ENCODE measurements around the gene IFNG-AS1.

IFNG-AS1 gene

DNA sequence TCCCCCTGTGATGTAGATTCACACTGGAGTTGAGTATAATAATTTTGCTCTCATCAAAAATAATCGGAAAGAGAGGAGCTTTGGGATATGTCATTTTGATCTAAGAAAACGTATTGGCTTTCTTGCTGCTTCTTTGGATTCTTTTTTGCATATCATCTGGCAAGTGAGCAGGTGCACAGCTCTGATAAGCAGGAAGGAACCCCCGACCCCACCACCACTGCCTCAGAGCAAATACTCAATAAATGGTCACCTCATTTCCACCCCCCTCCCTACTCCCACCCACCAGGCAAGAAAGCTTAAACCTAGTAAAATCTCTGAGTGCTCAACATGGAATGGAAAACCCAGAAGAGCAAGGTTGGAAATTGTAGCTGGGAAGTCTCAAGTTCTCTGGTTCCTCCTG, 49.4 kb downstream of the IFNG-AS1 start:
- DNase-seq (ENCODE audit: low read depth): no peak
- TF ChIP-seq, protein P1, sequence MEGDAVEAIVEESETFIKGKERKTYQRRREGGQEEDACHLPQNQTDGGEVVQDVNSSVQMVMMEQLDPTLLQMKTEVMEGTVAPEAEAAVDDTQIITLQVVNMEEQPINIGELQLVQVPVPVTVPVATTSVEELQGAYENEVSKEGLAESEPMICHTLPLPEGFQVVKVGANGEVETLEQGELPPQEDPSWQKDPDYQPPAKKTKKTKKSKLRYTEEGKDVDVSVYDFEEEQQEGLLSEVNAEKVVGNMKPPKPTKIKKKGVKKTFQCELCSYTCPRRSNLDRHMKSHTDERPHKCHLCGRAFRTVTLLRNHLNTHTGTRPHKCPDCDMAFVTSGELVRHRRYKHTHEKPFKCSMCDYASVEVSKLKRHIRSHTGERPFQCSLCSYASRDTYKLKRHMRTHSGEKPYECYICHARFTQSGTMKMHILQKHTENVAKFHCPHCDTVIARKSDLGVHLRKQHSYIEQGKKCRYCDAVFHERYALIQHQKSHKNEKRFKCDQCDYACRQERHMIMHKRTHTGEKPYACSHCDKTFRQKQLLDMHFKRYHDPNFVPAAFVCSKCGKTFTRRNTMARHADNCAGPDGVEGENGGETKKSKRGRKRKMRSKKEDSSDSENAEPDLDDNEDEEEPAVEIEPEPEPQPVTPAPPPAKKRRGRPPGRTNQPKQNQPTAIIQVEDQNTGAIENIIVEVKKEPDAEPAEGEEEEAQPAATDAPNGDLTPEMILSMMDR (IDR thresholded peaks at IDR 0.05; ENCODE audit: insufficient read depth, low read depth, low read length, missing control alignments): no peak

DNA sequence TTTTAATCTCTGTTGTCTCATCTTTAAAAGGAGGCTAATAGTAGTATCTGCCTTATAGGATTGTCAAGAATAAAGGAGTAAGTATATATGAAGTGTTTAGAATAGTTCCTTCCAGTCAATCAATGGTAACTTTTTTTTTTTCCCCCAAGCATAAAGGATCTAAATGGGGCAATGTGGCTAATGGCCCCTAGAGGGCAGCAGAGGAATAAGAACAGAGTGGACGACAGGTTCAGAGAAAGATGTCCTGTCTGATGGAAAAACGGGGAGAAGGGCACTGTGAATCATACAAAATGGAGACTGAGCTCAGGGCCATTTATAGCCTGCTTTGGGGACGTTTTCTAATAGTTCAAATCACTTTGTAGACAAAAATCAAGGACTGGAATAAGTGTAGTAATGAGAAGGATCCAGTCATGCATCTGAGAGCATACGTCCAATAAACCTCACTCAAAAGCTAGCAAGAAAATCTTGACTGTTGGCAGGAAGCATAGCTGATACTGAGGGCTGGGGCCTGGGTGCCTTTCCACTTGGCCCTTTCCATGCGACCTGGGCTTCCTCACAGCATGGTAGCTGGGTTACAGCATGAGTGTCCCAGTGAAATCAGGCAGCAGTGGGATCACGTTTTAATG, 51.3 kb downstream of the IFNG-AS1 start:
- TF ChIP-seq, protein P1 (IDR thresholded peaks at IDR 0.05; ENCODE audit: insufficient read depth, low read depth, low read length, missing control alignments): peak; percentile 84
- H3K4me3 ChIP-seq (ENCODE audit: low read depth, low read length): no peak overlapping the region
- DNase-seq (ENCODE audit: low read depth): peak; percentile 79

More for the DNA sequence above, 49.4 kb downstream of the IFNG-AS1 start:
- no peak overlapping the region for H3K4me3 ChIP-seq (ENCODE audit: low read depth, low read length)

DNA sequence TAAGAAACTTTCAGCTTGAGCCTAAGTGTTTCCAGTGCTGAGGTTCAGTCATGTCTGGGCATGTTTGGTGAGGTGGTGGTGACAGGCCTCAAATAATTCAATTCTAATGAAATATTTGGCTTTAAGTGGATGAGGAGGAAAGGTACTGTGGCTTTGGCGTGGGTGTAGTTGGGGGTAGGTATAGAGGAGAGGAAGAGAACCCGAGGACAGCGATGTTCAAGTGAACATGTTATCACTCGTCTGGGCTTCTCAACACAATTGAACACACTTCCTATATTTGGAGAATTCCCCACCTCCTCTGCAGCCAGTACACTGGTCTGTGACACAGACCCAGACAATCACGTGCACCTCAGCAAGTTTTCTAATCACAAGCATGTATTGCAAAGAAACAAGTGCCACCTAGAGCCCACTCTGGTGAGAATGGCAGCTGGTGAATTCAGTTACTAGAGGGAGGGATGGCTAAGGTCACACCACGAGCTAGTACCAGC, 53.0 kb downstream of the IFNG-AS1 start:
- DNase-seq (ENCODE audit: low read depth): peak; percentile 81
- no peak overlapping the region for H3K4me3 ChIP-seq (ENCODE audit: low read depth, low read length)
- TF ChIP-seq, protein P1 (IDR thresholded peaks at IDR 0.05; ENCODE audit: insufficient read depth, low read depth, low read length, missing control alignments): peak; percentile 29

DNA sequence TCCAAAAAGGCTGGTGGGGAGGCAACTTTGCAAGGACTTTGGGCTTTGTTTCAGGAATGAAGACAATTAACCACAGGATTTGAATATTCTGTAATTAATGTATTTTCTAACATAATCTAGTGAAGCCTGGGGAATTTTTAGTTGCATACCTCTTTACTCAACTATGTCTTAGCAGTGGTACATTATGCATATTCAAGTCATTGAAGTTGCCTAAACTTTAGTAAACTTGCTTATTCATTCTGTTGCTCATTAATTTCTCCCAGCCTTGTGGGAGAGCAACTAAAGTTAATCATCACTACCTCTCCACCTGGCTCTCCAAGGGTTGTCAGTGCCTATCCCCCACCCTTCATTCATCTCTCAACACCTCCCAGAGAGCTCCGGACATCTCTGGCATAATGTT, 54.2 kb downstream of the IFNG-AS1 start:
- H3K4me3 ChIP-seq (ENCODE audit: low read depth, low read length): no peak overlapping the region
- TF ChIP-seq, protein P1 (IDR thresholded peaks at IDR 0.05; ENCODE audit: insufficient read depth, low read depth, low read length, missing control alignments): no peak
- DNase-seq (ENCODE audit: low read depth): no peak

DNA sequence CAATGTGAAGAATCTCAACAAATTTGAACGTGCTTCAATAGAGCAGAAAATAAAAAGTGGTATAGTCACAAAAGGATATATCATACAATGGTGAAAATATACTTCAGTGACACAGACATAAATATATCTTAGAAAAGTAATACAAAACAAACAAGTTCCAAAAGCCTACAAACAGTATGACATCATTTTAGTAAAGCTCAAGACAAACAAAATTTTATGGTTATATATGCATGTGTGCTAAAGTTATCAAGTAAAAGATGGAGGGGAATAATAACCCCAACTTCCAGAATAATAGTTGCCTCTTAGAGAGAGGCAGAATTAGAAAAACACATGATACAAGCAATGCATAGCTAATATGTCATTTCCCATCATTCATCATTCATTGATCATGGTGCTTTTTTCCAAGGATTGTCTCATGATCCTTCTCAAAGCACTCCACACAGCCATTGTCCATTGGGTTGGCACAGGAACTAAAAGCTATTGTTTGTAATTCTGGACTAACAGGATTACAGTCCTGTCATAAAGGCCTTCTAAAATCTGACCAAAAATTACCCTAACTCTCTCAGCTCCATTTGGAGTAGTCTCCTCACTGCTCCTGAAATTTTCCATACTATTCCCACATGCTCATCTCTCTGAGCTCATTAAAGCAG, 59.5 kb downstream of the IFNG-AS1 start:
- no peak for DNase-seq (ENCODE audit: low read depth)
- TF ChIP-seq, protein P1 (IDR thresholded peaks at IDR 0.05; ENCODE audit: insufficient read depth, low read depth, low read length, missing control alignments): no peak
- no peak overlapping the region for H3K4me3 ChIP-seq (ENCODE audit: low read depth, low read length)

DNA sequence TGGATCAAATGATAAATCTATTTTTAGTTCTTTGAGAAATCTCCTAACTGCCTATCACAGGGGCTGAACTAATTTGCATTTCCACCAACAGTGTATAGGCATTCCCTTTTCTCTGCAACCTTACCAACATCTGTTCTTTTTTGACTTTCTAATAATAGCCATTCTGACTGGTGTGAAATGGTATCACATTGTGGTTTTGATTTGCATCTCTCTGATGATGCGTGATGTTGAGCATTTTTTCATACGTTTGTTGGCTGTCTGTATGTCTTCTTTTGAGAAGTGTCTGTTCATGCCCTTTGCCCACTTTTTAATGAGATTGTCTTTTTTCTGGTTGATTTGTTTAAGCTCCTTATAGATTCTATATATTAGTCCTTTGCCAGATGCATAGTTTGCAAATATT, 67.1 kb downstream of the IFNG-AS1 start:
- TF ChIP-seq, protein P1 (IDR thresholded peaks at IDR 0.05; ENCODE audit: insufficient read depth, low read depth, low read length, missing control alignments): no peak
- no peak overlapping the region for H3K4me3 ChIP-seq (ENCODE audit: low read depth, low read length)
- DNase-seq (ENCODE audit: low read depth): peak; percentile 16

Measured in GM12865 (cell line).